ENCODE measurements around the gene SNX10. TPM values are rescaled to one million over a fixed set of nuclear protein-coding genes. Genes with fewer than 3 reads are reported as not detected.

SNX10 gene
- total RNA-seq, 1 experiment from 2014 or later: 8.8 TPM

DNA sequence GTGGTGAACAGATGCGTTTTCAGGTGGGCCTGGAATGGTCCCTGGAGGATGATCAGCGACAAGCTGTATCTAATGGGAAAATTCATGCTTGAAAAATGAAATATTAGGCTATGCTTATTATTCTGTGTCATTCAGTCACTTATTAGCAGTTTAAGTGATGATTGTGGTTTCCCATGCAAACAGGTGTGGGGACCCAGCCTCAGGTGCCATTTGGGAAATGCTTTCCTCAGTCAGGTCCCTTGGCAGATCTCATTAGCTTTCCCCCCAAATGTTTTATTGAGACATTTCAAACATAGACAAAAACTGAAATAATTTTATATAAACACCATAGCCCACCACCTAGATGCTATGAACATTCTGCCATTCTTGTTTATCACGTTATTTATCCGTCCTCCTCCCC is 411 bp upstream of the SNX10 start:
- Mint-ChIP-seq H3K36me3 (ENCODE audit: insufficient read depth, unreplicated experiment) (no peaks in the 10 kb centered on the region), H3K9me3 (ENCODE audit: unreplicated experiment) (no peaks in the 10 kb centered on the region), H3K27me3 (ENCODE audit: insufficient read depth, unreplicated experiment) (no peaks in the 10 kb centered on the region), H3K4me1 (ENCODE audit: low read depth, unreplicated experiment) (peaks cover 10% of the 10 kb centered on the region), H3K4me3 (ENCODE audit: unreplicated experiment) (peak overlapping the region; percentile 78), H3K27ac (ENCODE audit: unreplicated experiment) (no peak overlapping the region)
- ChIA-PET CTCF (interaction anchor here (1.2 to 1.4 kb wide), 3 partner anchors 57 to 78 kb away, joined by 3 to 4 read pairs (median 4); no protein-coding TSS in a partner anchor), POLR2A (no interaction called here)
- peak overlapping the region; percentile 62 for H3K4me3 ChIP-seq (ENCODE audit: low read depth, low read length)
- no peak for DNase-seq
- BruUV-seq (replicated peaks): no TSS peak
- H3K9me3 ChIP-seq: no peaks in the 10 kb centered on the region
- no peaks in the 10 kb centered on the region for H3K36me3 ChIP-seq (ENCODE audit: control insufficient read depth, insufficient read depth, low read length)
- intact Hi-C loops (cut with micrococcal nuclease; ENCODE audit: unreplicated experiment): loop anchor here (2.0 kb wide), 1 partner anchor 74 kb away; no protein-coding TSS in a partner anchor
- TF ChIP-seq, protein P1, sequence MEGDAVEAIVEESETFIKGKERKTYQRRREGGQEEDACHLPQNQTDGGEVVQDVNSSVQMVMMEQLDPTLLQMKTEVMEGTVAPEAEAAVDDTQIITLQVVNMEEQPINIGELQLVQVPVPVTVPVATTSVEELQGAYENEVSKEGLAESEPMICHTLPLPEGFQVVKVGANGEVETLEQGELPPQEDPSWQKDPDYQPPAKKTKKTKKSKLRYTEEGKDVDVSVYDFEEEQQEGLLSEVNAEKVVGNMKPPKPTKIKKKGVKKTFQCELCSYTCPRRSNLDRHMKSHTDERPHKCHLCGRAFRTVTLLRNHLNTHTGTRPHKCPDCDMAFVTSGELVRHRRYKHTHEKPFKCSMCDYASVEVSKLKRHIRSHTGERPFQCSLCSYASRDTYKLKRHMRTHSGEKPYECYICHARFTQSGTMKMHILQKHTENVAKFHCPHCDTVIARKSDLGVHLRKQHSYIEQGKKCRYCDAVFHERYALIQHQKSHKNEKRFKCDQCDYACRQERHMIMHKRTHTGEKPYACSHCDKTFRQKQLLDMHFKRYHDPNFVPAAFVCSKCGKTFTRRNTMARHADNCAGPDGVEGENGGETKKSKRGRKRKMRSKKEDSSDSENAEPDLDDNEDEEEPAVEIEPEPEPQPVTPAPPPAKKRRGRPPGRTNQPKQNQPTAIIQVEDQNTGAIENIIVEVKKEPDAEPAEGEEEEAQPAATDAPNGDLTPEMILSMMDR (IDR thresholded peaks at IDR 0.05; ENCODE audit: insufficient read depth in 1 of 2, low read depth in 1 of 2, low read length in 1 of 2, severe bottlenecking in 1 of 2, unreplicated experiment in 1 of 2): no peak
- H3K27me3 ChIP-seq (replicated peaks; ENCODE audit: control insufficient read depth, insufficient read depth, low read length): no peaks in the 10 kb centered on the region
- H3K4me1 ChIP-seq: no peaks in the 10 kb centered on the region

DNA sequence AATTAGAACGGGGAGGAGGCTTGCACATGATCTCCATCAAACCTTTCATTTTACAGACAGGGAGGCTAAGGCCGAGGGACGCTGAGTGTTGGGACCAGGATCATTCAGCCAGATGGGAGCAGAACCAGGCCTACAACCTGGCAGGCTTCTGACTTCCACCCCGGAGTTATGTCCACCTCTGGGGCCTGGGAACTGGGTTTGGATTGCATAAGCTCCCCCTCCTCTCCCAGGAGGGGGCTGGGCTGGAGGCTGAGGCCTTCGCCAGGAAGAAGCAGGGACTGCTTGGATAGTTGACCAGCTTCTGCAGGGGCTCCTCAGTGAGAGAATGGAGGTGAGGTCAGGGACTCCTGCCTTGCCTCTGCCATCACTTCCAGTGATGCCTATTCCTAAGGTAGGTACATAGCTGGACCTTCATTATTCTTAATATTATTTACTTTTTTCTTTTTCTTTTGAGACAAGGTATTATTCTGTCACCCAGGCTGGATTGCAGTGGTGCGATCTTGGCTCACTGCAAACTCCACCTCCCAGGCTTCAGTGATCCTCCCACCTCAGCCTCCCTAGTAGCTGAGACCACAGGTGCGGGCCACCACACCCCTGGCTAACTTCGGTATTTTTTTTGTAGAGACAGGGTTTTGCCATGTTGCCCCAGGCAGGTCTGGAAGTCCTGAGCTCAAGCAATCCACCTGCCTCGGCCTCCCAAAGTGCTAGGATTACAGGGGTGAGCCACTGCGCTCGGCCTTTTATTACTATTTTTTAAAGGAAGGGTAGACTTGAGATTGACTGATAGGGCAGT is 1.3 kb downstream of the SNX10 start:
- no peaks in the 10 kb centered on the region for H3K4me1 ChIP-seq
- Mint-ChIP-seq H3K27me3 (ENCODE audit: insufficient read depth, unreplicated experiment) (no peaks in the 10 kb centered on the region), H3K36me3 (ENCODE audit: insufficient read depth, unreplicated experiment) (no peaks in the 10 kb centered on the region), H3K4me1 (ENCODE audit: low read depth, unreplicated experiment) (peaks cover 10% of the 10 kb centered on the region), H3K4me3 (ENCODE audit: unreplicated experiment) (peak overlapping the region; percentile 78), H3K9me3 (ENCODE audit: unreplicated experiment) (no peaks in the 10 kb centered on the region), H3K27ac (ENCODE audit: unreplicated experiment) (no peak overlapping the region)
- CTCF ChIA-PET: no interaction called here
- POLR2A ChIA-PET: no interaction called here
- H3K36me3 ChIP-seq (ENCODE audit: control insufficient read depth, insufficient read depth, low read length): no peaks in the 10 kb centered on the region
- TF ChIP-seq, protein P1 (IDR thresholded peaks at IDR 0.05; ENCODE audit: insufficient read depth in 1 of 2, low read depth in 1 of 2, low read length in 1 of 2, severe bottlenecking in 1 of 2, unreplicated experiment in 1 of 2): no peak
- intact Hi-C loops (cut with micrococcal nuclease; ENCODE audit: unreplicated experiment): no loop called here
- DNase-seq: peak in 1 of 2 experiments; percentile 11
- no TSS peak for BruUV-seq (replicated peaks)
- no peak overlapping the region for H3K4me3 ChIP-seq (ENCODE audit: low read depth, low read length)
- no peaks in the 10 kb centered on the region for H3K9me3 ChIP-seq
- H3K27me3 ChIP-seq (replicated peaks; ENCODE audit: control insufficient read depth, insufficient read depth, low read length): no peaks in the 10 kb centered on the region

DNA sequence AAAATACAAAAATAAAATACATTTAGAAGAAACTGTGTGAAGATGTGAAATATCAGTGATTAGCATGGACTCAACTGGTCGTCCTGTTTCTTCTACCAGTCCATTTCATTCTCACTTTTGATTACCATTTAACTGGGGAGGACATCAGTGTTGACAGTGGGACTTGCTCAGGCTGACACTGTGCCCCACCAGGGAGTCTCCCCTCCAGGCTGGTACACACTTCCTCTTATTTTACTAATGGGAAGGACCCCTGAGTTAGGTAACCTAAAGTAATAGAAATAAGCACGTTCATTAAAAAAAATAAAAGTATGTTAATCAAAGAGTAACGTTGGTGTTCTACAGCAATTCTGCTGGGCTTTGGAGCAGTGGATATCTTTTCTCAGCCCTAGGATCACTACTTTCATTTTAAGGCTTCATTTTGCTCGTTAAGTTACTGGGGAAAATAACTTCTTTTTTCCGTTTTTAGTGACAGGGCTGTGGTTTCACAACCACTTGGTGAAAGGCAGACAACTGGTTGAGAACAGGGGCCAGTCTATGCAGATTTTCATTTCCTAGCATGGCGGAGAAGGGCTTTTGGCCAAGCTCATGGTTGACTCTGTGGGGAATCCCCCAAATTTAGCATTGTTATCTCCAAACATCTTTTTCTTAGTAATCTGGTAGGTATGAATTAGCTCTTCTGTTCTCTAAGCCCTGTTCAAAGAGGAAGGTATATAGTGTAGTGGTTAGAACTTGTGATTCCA is 2.1 kb downstream of the SNX10 start:
- CTCF ChIA-PET: no interaction called here
- Mint-ChIP-seq H3K36me3 (ENCODE audit: insufficient read depth, unreplicated experiment) (no peaks in the 10 kb centered on the region), H3K4me1 (ENCODE audit: low read depth, unreplicated experiment) (peaks cover 10% of the 10 kb centered on the region), H3K27me3 (ENCODE audit: insufficient read depth, unreplicated experiment) (no peaks in the 10 kb centered on the region), H3K27ac (ENCODE audit: unreplicated experiment) (no peak overlapping the region), H3K9me3 (ENCODE audit: unreplicated experiment) (no peaks in the 10 kb centered on the region), H3K4me3 (ENCODE audit: unreplicated experiment) (no peak overlapping the region)
- no peaks in the 10 kb centered on the region for H3K27me3 ChIP-seq (replicated peaks; ENCODE audit: control insufficient read depth, insufficient read depth, low read length)
- H3K9me3 ChIP-seq: no peaks in the 10 kb centered on the region
- no peak overlapping the region for H3K4me3 ChIP-seq (ENCODE audit: low read depth, low read length)
- BruUV-seq (replicated peaks): no TSS peak
- no peaks in the 10 kb centered on the region for H3K4me1 ChIP-seq
- intact Hi-C loops (cut with micrococcal nuclease; ENCODE audit: unreplicated experiment): no loop called here
- no peak for DNase-seq
- H3K36me3 ChIP-seq (ENCODE audit: control insufficient read depth, insufficient read depth, low read length): no peaks in the 10 kb centered on the region
- POLR2A ChIA-PET: no interaction called here
- TF ChIP-seq, protein P1 (IDR thresholded peaks at IDR 0.05; ENCODE audit: insufficient read depth in 1 of 2, low read depth in 1 of 2, low read length in 1 of 2, severe bottlenecking in 1 of 2, unreplicated experiment in 1 of 2): no peak

All from Caco-2 (cell line).